ENCODE data around the gene UBXN6.

UBXN6 gene

DNA sequence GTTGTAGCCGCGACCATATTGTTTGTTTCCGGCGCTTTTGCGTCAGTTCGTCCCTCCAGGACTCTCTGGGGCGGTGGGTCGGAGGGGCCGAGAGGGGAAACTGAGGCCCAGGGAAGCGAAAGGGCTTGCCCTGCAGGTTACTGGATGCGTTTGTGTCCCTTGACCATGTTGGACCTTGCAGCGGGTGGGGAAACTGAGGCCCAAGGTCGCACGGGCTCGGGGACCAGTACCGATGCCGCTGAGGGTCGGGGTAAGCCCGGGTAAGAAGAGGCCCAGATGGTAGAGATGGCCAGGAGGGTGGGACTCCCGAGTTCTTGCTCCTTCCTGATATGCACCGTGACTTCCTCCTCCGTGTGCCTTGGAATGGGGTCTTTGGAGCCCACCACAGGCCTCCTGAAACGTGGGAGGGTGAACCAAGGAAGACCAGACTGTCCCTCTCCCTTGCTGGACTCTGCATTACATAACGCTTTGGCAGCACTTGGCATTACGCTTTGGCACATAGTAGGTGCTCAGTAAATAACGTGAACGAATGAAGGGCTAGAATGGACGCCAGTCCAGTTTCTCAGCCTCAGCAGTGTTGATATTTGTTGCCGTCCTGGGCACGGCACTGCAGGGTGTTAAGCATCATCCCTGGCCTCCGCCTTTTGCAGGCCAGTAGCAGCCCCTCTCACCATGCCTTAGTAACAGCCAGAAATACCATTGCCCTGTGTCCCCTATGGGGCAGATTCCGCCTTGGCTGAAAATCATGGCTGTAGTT is 54.4 kb downstream of the UBXN6 start:
- TF ChIP-seq, protein P1, sequence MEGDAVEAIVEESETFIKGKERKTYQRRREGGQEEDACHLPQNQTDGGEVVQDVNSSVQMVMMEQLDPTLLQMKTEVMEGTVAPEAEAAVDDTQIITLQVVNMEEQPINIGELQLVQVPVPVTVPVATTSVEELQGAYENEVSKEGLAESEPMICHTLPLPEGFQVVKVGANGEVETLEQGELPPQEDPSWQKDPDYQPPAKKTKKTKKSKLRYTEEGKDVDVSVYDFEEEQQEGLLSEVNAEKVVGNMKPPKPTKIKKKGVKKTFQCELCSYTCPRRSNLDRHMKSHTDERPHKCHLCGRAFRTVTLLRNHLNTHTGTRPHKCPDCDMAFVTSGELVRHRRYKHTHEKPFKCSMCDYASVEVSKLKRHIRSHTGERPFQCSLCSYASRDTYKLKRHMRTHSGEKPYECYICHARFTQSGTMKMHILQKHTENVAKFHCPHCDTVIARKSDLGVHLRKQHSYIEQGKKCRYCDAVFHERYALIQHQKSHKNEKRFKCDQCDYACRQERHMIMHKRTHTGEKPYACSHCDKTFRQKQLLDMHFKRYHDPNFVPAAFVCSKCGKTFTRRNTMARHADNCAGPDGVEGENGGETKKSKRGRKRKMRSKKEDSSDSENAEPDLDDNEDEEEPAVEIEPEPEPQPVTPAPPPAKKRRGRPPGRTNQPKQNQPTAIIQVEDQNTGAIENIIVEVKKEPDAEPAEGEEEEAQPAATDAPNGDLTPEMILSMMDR (IDR thresholded peaks at IDR 0.05), result no peak

GRCh38 chr19:4402171-4403004 is 55.2 kb downstream of the UBXN6 start, which contains the start of gene CHAF1A:
CHAF1A (plus strand) TSS chr19:4402640; CDS start chr19:4402763, 123 bp downstream.
- TF ChIP-seq, protein P1 (IDR thresholded peaks at IDR 0.05), result no peak

DNA sequence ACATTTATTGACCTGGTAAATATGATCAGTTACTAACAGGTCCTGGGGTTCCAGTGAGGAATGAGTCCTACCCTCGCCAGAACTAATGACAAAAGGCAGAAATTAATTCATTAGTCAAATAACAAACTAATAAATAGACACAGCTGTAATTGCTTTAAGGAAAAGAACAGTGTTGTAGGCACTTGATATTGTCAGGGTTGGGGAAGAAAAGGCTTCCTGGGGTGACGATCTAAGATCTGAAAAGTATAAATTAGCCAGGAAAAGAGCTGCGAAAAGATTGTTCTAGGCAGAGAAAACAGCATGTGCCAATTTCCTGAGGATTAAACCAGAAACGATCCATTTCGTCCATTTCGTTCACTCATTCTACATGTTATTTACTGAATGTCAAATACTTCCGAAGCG is 55.8 kb downstream of the UBXN6 start:
- TF ChIP-seq, protein P1 (IDR thresholded peaks at IDR 0.05), result no peak

DNA sequence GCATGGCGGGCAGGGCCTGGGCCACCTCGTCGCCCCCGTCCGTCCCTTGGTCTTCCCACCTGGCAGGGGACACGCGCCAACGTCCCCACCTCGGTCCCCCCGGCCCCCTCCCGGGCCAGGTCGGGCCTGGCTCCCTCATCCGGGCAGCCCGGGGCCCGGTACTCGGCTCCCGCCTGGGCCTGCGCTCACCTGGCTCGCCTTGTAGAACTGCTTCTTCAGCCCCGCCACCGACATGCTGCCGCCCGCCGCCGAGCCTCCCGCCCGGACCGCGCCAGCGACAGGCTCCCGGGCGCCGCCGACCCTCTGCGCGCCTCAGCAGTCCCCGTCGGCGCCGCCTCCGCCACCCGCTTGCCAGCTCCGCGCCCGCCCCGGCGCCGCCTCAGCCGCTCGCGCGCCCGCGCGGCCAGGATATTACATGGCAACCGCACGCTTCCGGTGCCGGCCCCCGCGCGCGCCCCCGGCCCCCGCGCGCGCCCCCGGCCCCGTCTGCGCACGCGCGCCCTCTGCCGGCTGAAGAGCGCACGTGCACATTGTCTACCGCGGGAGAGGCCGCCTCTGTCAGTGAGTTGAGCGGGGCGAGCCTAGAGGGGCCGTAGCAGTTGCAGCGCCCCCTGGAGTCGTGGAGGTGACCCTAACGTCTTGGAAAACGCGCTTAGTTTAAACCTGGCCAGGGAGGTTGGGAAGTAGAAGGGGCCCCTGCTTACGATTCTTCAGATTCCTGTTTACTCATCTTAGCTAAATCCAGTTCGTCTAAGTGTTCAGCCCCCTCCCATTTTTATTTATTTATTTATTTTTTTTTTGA is 57.3 kb downstream of the UBXN6 start, which contains the start of gene SH3GL1:
Gene SH3GL1, minus strand, starts transcription at position 413 of the 802 bp plus-strand sequence. Its CDS starts 179 bp downstream, at position 234.
- TF ChIP-seq, protein P1 (IDR thresholded peaks at IDR 0.05), result peak; percentile 100

GRCh38 chr19:4399812-4400134 is 57.8 kb downstream of the UBXN6 start:
- TF ChIP-seq, protein P1 (IDR thresholded peaks at IDR 0.05), result no peak

DNA sequence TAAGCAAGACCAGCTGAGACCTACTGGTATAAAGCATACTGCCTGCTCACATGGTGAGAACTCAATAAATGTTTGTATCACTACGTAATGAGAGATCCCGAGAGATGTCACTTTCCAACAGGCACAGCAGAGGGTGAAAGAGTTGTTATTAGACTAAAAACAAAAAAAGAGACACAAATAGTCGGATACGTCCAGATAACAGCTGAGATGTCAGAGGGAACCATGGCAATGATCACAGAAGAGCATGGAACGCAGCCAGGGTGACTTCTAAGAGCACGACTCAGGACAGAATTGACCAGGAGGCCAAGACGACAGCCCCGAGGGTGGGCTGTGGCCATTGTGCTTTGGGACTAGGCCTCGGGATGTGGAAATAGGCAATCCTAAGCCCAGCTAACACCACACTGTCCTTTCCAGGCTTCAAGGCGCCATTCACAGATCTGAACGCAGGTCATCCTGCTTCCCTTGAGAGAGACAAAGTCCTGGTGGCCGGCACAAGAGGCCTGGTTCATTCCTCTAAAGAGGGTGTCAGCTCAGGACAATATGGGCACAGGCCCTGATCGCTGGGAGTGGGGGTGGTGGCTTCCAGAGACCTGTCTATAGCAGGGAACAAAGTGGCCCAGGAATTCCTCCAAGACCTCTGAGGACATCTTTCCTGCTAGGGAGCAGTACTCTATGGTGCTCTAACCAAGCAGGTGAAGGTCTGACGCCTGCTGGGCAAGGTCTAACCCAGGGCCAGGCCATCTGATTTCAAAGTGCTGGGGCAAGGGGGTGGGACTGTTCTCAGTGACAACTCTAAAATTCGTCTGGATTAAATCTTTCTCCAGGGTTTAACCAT is 60.4 kb downstream of the UBXN6 start:
- TF ChIP-seq, protein P1 (IDR thresholded peaks at IDR 0.05), result no peak
